Cardiac fibroblast (primary cell): Measurements from ENCODE around the gene CABLES1.

Experiments used
- DNase-seq, 2 donors: peaks; one replicate each; pipeline versions ENCODE4 v3.0.0 to v3.0.0-alpha.2; 2010; ENCODE audit warnings: low read depth in 2 of 2
- H3K4me3 ChIP-seq, 2 donors: replicated peaks in 1 of 2; 1 replicate in 1 of 2; 2 replicates in 1 of 2; pipeline ENCODE4 v1.5.1; 2011; ENCODE audit warnings: low read depth in 2 of 2, low read length in 2 of 2, mild to moderate bottlenecking in 2 of 2, moderate library complexity in 1 of 2
- TF ChIP-seq, protein P1 (sequence below): IDR thresholded peaks from one replicate; pipeline ENCODE4 v1.5.1; 2011; ENCODE audit warnings: low read depth, mild to moderate bottlenecking, low read length, inconsistent platforms

The CABLES1 gene

GRCh38 chr18:23170137-23170536 lies 34.9 kb downstream of the CABLES1 start:
- TF ChIP-seq, protein P1, sequence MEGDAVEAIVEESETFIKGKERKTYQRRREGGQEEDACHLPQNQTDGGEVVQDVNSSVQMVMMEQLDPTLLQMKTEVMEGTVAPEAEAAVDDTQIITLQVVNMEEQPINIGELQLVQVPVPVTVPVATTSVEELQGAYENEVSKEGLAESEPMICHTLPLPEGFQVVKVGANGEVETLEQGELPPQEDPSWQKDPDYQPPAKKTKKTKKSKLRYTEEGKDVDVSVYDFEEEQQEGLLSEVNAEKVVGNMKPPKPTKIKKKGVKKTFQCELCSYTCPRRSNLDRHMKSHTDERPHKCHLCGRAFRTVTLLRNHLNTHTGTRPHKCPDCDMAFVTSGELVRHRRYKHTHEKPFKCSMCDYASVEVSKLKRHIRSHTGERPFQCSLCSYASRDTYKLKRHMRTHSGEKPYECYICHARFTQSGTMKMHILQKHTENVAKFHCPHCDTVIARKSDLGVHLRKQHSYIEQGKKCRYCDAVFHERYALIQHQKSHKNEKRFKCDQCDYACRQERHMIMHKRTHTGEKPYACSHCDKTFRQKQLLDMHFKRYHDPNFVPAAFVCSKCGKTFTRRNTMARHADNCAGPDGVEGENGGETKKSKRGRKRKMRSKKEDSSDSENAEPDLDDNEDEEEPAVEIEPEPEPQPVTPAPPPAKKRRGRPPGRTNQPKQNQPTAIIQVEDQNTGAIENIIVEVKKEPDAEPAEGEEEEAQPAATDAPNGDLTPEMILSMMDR: no peak
- no peak for DNase-seq
- no peak overlapping the region for H3K4me3 ChIP-seq

GRCh38 chr18:23171581-23172156 lies 36.4 kb downstream of the CABLES1 start:
- DNase-seq: no peak
- TF ChIP-seq, protein P1: no peak
- no peak overlapping the region for H3K4me3 ChIP-seq

DNA sequence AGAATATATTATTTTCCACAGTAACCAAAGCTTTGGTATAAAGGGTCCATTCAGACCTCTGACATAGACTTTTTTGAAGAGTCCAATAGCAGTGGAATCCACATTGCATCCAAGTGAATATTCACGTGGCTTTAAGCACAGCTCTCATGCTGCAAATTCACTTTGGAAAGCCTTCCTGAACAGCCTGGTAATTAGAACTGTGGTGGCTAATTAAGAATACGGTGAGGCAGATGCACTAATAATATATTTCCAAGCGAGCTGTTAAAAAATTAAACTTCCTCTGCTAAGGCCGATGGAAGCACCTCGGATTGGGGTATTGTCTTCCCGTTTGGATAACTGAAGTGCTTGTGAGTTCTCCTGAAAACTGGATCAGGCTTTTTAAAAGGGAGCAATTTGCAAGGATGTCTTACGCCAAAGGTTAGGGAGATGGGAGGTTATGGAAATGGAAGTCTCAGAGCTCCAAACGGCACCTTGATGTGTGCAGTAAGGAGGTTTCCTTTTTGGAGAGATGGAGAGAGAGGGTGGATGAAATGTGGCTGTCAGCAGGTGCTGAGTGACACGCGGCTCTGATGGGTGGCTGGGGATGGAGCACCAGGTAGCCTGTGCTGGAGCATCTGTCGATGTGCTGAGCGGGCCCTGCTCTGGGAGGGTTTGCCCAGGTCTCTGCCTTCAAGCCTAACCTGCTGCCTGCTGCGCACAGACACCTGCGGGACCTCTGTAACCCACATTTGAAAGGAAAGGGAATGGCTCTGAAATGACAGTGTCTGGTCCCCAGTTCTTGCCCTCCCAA lies 37.5 kb downstream of the CABLES1 start:
- TF ChIP-seq, protein P1: no peak
- DNase-seq: no peak
- H3K4me3 ChIP-seq: no peak overlapping the region

DNA sequence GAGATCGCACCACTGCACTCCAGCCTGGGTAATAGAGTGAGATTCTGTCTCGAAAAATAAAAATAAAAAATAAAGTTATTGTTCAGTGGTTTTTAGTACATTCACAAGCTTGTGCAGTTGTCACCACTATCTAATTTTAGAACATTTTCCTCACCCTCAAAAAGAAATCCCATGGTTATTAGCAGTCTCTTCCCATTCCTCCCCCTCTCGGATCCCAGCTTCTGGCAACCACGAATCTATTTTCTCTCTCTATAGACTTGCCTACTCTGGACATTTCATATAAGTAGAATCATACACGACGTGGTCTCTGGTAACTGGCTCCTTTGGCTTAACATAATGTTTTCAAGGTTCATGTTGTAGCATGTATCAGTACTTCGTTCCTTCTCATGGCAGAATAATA lies 38.6 kb downstream of the CABLES1 start:
- TF ChIP-seq, protein P1: no peak
- no peak for DNase-seq
- H3K4me3 ChIP-seq: no peak overlapping the region

GRCh38 chr18:23176701-23177432 lies 41.6 kb downstream of the CABLES1 start:
- TF ChIP-seq, protein P1: no peak
- no peak for DNase-seq
- H3K4me3 ChIP-seq: no peak overlapping the region

GRCh38 chr18:23177433-23178072 lies 42.3 kb downstream of the CABLES1 start:
- TF ChIP-seq, protein P1: no peak
- DNase-seq: no peak
- no peak overlapping the region for H3K4me3 ChIP-seq
